ENCODE measurements around the gene GABRQ.
"Not testable (repeated sequence)": the region's sequence is repeated elsewhere in the genome, so short reads cannot be mapped to it uniquely, and the experiment has no call there.

Gene GABRQ

DNA sequence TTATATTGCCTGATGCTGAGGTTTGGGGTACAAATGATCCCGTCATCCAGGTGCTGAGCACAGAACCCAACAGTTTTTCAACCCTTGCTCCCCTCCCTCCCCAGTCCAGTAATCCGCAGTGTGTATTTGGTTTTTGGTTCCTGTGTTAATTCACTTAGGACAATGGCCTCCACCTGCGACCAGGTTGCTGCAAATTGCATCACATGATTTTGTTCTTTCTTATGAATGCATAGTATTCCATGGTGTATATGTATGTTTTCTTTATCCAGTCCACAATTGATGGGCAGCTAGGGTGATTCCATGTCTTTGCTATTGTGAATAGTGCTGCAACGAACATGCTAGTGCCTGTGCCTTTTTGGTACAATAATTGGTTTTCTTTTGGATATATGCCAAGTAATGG lies 25.4 kb downstream of the GABRQ start:
- no peak overlapping the region for H3K4ac ChIP-seq (ENCODE audit: low read depth, low read length)
- H2BK15ac ChIP-seq (replicated peaks; ENCODE audit: low read depth) = no peak overlapping the region
- no peak overlapping the region for H2BK120ac ChIP-seq (ENCODE audit: low read depth, low read length)
- no peak overlapping the region for H2AK5ac ChIP-seq (ENCODE audit: low read length)
- WGBS (ENCODE audit: extremely low coverage, insufficient coverage, low lambda C conversion rate) = no CpG with 5 or more reads among the region's 4 CpGs
- H3K9ac ChIP-seq (ENCODE audit: low read length) = no peak overlapping the region
- no peak overlapping the region for H2BK5ac ChIP-seq (ENCODE audit: low read length)
- no peaks in the 10 kb centered on the region for H3K4me1 ChIP-seq (ENCODE audit: control insufficient read depth, low read depth, low read length)
- H4K5ac ChIP-seq (ENCODE audit: low read length) = no peak overlapping the region
- no peak for DNase-seq
- H3K36me3 ChIP-seq (ENCODE audit: control insufficient read depth, insufficient read depth, low read length) = no peaks in the 10 kb centered on the region
- H3K56ac ChIP-seq (ENCODE audit: low read length) = no peak overlapping the region
- H3K4me3 ChIP-seq (ENCODE audit: low read length) = no peak overlapping the region
- H4K8ac ChIP-seq (ENCODE audit: low read depth, low read length) = no peak overlapping the region
- H3K79me2 ChIP-seq (ENCODE audit: control insufficient read depth, insufficient read depth, low read length) = no peaks in the 10 kb centered on the region
- H3K4me2 ChIP-seq (ENCODE audit: low read length) = no peak overlapping the region
- no peaks in the 10 kb centered on the region for H3K27me3 ChIP-seq (ENCODE audit: insufficient read depth, low read length, poor library complexity)
- H3K27ac ChIP-seq (ENCODE audit: low read depth, low read length) = no peak overlapping the region
- H3K23ac ChIP-seq (ENCODE audit: low read length) = no peak overlapping the region
- no peak overlapping the region for H3K18ac ChIP-seq (ENCODE audit: low read length)
- no peaks in the 10 kb centered on the region for H3K79me1 ChIP-seq (ENCODE audit: low read length)

DNA sequence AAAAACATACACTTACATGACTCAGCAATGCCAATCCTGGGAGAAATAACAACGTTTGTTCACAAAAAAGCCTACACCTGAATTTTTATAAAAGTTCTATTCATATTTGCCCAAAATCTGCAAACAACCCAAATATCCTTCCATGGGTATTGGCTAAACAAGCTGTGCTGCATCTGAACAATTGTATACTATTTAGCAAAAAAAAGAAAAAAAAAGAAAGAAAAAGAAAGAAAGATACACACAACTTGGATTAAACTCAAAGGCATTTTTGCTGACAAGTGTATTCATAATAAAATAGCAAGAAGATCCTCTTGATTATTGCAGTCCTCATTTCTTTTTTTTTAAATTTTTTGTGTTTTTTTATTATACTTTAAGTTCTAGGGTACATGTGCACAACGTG lies 36.4 kb downstream of the GABRQ start:
- Histone ChIP-seq H4K5ac (ENCODE audit: low read length) (no peak overlapping the region), H3K27me3 (ENCODE audit: insufficient read depth, low read length, poor library complexity) (no peaks in the 10 kb centered on the region), H3K4me2 (ENCODE audit: low read length) (no peak overlapping the region), H3K27ac (ENCODE audit: low read depth, low read length) (no peak overlapping the region), H3K18ac (ENCODE audit: low read length) (no peak overlapping the region), H4K8ac (ENCODE audit: low read depth, low read length) (no peak overlapping the region), H2AK5ac (ENCODE audit: low read length) (no peak overlapping the region), H3K4ac (ENCODE audit: low read depth, low read length) (no peak overlapping the region), H2BK120ac (ENCODE audit: low read depth, low read length) (no peak overlapping the region), H2BK15ac (replicated peaks; ENCODE audit: low read depth) (no peak overlapping the region), H3K23ac (ENCODE audit: low read length) (no peak overlapping the region), H3K9ac (ENCODE audit: low read length) (no peak overlapping the region), H3K4me1 (ENCODE audit: control insufficient read depth, low read depth, low read length) (no peaks in the 10 kb centered on the region), H2BK5ac (ENCODE audit: low read length) (no peak overlapping the region), H3K79me2 (ENCODE audit: control insufficient read depth, insufficient read depth, low read length) (no peaks in the 10 kb centered on the region), H3K36me3 (ENCODE audit: control insufficient read depth, insufficient read depth, low read length) (no peaks in the 10 kb centered on the region), H3K4me3 (ENCODE audit: low read length) (no peak overlapping the region), H3K56ac (ENCODE audit: low read length) (no peak overlapping the region), H3K79me1 (ENCODE audit: low read length) (no peaks in the 10 kb centered on the region)
- DNase-seq = no peak
- WGBS (ENCODE audit: extremely low coverage, insufficient coverage, low lambda C conversion rate) = no CpG with 5 or more reads among the region's 2 CpGs

DNA sequence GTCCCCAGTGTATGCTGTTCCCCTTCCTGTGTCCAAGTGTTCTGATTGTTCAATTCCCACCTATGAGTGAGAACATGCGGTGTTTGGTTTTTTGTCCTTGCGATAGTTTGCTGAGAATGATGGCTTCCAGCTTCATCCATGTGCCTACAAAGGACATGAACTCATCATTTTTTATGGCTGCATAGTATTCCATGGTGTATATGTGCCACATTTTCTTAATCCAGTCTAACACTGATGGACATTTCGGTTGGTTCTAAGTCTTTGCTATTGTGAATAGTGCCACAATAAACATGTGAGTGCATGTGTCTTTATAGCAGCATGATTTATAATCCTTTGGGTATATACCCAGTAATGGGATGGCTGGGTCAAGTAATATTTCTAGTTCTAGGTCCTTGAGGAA lies 37.0 kb downstream of the GABRQ start:
- not testable (repeated sequence) for H3K56ac ChIP-seq (ENCODE audit: low read length); H3K9ac ChIP-seq (ENCODE audit: low read length); DNase-seq; H3K4me3 ChIP-seq (ENCODE audit: low read length); H2BK120ac ChIP-seq (ENCODE audit: low read depth, low read length); H3K4me1 ChIP-seq (ENCODE audit: control insufficient read depth, low read depth, low read length); H3K27ac ChIP-seq (ENCODE audit: low read depth, low read length); H3K18ac ChIP-seq (ENCODE audit: low read length); H3K4me2 ChIP-seq (ENCODE audit: low read length); H3K27me3 ChIP-seq (ENCODE audit: insufficient read depth, low read length, poor library complexity); H3K79me1 ChIP-seq (ENCODE audit: low read length); H4K8ac ChIP-seq (ENCODE audit: low read depth, low read length); H3K36me3 ChIP-seq (ENCODE audit: control insufficient read depth, insufficient read depth, low read length); H2BK15ac ChIP-seq (replicated peaks; ENCODE audit: low read depth); H2BK5ac ChIP-seq (ENCODE audit: low read length); H3K79me2 ChIP-seq (ENCODE audit: control insufficient read depth, insufficient read depth, low read length); H3K4ac ChIP-seq (ENCODE audit: low read depth, low read length); H4K5ac ChIP-seq (ENCODE audit: low read length); H2AK5ac ChIP-seq (ENCODE audit: low read length); H3K23ac ChIP-seq (ENCODE audit: low read length)
- WGBS (ENCODE audit: extremely low coverage, insufficient coverage, low lambda C conversion rate) = no CpG with 5 or more reads among the region's 3 CpGs

DNA sequence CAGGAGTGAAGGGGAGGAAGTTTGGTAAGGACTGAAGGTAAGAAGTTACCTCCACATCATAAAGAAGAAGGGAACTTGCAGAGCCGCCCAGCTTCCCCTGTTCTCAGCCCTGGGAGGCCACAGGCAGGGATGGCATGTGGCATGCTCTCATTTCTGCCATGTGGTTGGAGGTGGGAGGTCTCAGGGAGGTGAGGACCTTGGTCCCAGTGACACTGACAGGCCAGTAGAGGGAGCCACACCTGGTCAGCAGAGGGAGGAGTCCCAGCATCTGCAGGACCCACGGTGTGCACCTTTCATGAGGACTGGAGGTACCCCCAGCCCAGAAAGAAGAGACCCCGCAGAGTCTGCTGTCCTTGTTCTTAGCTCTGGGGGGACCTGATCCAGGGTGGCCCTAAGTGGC lies 43.3 kb downstream of the GABRQ start:
- not testable (repeated sequence) for H3K79me2 ChIP-seq (ENCODE audit: control insufficient read depth, insufficient read depth, low read length); H3K56ac ChIP-seq (ENCODE audit: low read length); H2AK5ac ChIP-seq (ENCODE audit: low read length); H3K27ac ChIP-seq (ENCODE audit: low read depth, low read length); H3K9ac ChIP-seq (ENCODE audit: low read length); H4K5ac ChIP-seq (ENCODE audit: low read length); H2BK120ac ChIP-seq (ENCODE audit: low read depth, low read length); H3K4me2 ChIP-seq (ENCODE audit: low read length); H3K36me3 ChIP-seq (ENCODE audit: control insufficient read depth, insufficient read depth, low read length); H3K18ac ChIP-seq (ENCODE audit: low read length); H3K4me3 ChIP-seq (ENCODE audit: low read length); H2BK15ac ChIP-seq (replicated peaks; ENCODE audit: low read depth); H4K8ac ChIP-seq (ENCODE audit: low read depth, low read length); H3K27me3 ChIP-seq (ENCODE audit: insufficient read depth, low read length, poor library complexity); H3K4me1 ChIP-seq (ENCODE audit: control insufficient read depth, low read depth, low read length); H3K4ac ChIP-seq (ENCODE audit: low read depth, low read length); DNase-seq; H3K79me1 ChIP-seq (ENCODE audit: low read length); H2BK5ac ChIP-seq (ENCODE audit: low read length); H3K23ac ChIP-seq (ENCODE audit: low read length)
- no CpG with 5 or more reads among the region's 3 CpGs for WGBS (ENCODE audit: extremely low coverage, insufficient coverage, low lambda C conversion rate)

DNA sequence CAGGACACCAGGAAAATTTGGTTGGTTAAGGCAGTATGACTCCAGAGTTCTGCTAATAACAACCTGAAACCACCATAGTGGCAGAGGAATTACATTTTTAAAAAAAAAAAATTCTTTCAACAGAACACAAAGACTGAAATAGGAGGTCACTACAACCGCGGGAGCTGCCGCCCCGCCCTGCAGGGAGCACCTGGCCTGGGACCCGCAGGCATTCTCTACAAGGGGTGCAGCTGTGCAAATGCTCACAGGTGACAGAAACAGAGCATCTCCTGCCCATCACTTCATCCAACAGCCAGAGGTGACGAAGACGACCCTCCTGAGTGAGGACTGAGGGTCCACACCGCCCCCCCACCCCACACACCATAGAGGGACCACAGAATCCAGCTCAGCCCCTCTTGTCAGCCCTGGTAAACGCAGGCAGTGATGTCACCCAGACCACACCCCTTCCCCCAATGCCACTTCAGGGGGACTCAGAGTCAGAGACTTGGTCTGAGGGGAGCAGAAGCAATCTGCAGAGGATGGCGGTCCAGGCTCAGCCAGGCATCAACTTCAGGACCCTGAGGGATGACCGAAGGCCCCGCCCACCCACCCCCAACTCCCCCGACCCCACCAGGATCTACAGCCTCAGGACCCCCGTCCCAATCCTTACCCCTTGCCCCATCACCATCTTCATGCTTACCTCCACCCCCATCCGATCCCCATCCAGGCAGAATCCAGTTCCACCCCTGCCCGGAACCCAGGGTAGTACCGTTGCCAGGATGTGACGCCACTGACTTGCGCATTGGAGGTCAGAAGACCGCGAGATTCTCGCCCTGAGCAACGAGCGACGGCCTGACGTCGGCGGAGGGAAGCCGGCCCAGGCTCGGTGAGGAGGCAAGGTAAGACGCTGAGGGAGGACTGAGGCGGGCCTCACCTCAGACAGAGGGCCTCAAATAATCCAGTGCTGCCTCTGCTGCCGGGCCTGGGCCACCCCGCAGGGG lies 60.5 kb downstream of the GABRQ start, which contains the start of gene MAGEA3:
TSS of gene MAGEA3 (plus strand) at position 843 of the 980 bp plus-strand sequence. CDS start 2,039 bp downstream, outside the sequence.
- not testable (repeated sequence) for H3K23ac ChIP-seq (ENCODE audit: low read length); H3K9ac ChIP-seq (ENCODE audit: low read length); H3K27ac ChIP-seq (ENCODE audit: low read depth, low read length); DNase-seq; H3K27me3 ChIP-seq (ENCODE audit: insufficient read depth, low read length, poor library complexity); H3K4me1 ChIP-seq (ENCODE audit: control insufficient read depth, low read depth, low read length); H2AK5ac ChIP-seq (ENCODE audit: low read length); H2BK5ac ChIP-seq (ENCODE audit: low read length); H3K79me1 ChIP-seq (ENCODE audit: low read length); H3K79me2 ChIP-seq (ENCODE audit: control insufficient read depth, insufficient read depth, low read length); H3K36me3 ChIP-seq (ENCODE audit: control insufficient read depth, insufficient read depth, low read length); H3K4me3 ChIP-seq (ENCODE audit: low read length); H4K5ac ChIP-seq (ENCODE audit: low read length); H2BK15ac ChIP-seq (replicated peaks; ENCODE audit: low read depth); H3K4me2 ChIP-seq (ENCODE audit: low read length); H3K56ac ChIP-seq (ENCODE audit: low read length); H4K8ac ChIP-seq (ENCODE audit: low read depth, low read length); H2BK120ac ChIP-seq (ENCODE audit: low read depth, low read length); H3K4ac ChIP-seq (ENCODE audit: low read depth, low read length); H3K18ac ChIP-seq (ENCODE audit: low read length)
- WGBS (ENCODE audit: extremely low coverage, insufficient coverage, low lambda C conversion rate) = no CpG with 5 or more reads among the region's 34 CpGs

All from mesendoderm (in vitro differentiated cells).